Measurements from ENCODE around the gene FBXO33.

GRCh38 chr14:39350866-39351265 lies 81.4 kb downstream of the FBXO33 start:
- TF ChIP-seq CTCF (IDR thresholded peaks at IDR 0.05) (no peak), POLR2A (IDR thresholded peaks at IDR 0.05; ENCODE audit: low read depth) (no peak), EP300 (IDR thresholded peaks at IDR 0.05) (no peak)
